HepG2 (cell line): ENCODE measurements around the gene UBC. TPM values are rescaled to one million over a fixed set of nuclear protein-coding genes. Genes with fewer than 3 reads are reported as not detected.
A peak's percentile ranks its signal among the peaks of the same experiment; 100 is the strongest.

Experiments
- ATF6 ChIP-seq: sonication (generic); formaldehyde crosslinking; conservative IDR thresholded peaks from 2 replicates; pipeline ENCODE4 v1.4.0; 2020; ENCODE audit warnings: missing genetic modification reagents
- HMG20A ChIP-seq: IDR thresholded peaks from 2 replicates; pipeline ENCODE4 v1.6.1; 2016; ENCODE audit warnings: borderline replicate concordance
- JUND ChIP-seq: sonication (generic); formaldehyde crosslinking; IDR thresholded peaks from 2 replicates; pipeline ENCODE4 v1.8.0; 2022; ENCODE audit warnings: mild to moderate bottlenecking, missing genetic modification reagents
- REST ChIP-seq, 2 experiments: IDR thresholded peaks; 2 replicates each; pipeline ENCODE4 v1.6.1; 2011 to 2012; ENCODE audit warnings: low read length in 2 of 2, borderline replicate concordance in 1 of 2, low read depth in 1 of 2, mild to moderate bottlenecking in 1 of 2, moderate library complexity in 1 of 2
- SKIL ChIP-seq: sonication (generic); formaldehyde crosslinking; IDR thresholded peaks from 2 replicates; pipeline ENCODE4 v1.8.0; 2022; ENCODE audit warnings: missing genetic modification reagents, mild to moderate bottlenecking, moderate library complexity, borderline replicate concordance
- ZBTB21 ChIP-seq: sonication (generic); formaldehyde crosslinking; IDR thresholded peaks from 2 replicates; pipeline ENCODE4 v1.4.0; 2020; ENCODE audit warnings: missing genetic modification reagents
- ZBTB25 ChIP-seq: IDR thresholded peaks from 2 replicates; pipeline ENCODE4 v1.6.1; 2018; ENCODE audit warnings: missing genetic modification reagents
- ZBTB49 ChIP-seq: sonication (generic); formaldehyde crosslinking; IDR thresholded peaks from 2 replicates; pipeline ENCODE4 v1.4.0; 2020; ENCODE audit warnings: missing genetic modification reagents, borderline replicate concordance
- ZNF280D ChIP-seq: sonication (generic); formaldehyde crosslinking; IDR thresholded peaks from 2 replicates; pipeline ENCODE4 v1.5.1; 2020; ENCODE audit warnings: mild to moderate bottlenecking, missing genetic modification reagents
- ZNF557 ChIP-seq: sonication (generic); formaldehyde crosslinking; IDR thresholded peaks from 2 replicates; pipeline ENCODE4 v1.4.0; 2020; ENCODE audit warnings: missing genetic modification reagents
- ZNF747 ChIP-seq: sonication (generic); formaldehyde crosslinking; IDR thresholded peaks from 2 replicates; pipeline ENCODE4 v1.8.1; 2023; ENCODE audit warnings: missing genetic modification reagents, mild to moderate bottlenecking, borderline replicate concordance
- ZNF83 ChIP-seq: sonication (generic); formaldehyde crosslinking; IDR thresholded peaks from 2 replicates; pipeline ENCODE4 v1.4.0; 2020; ENCODE audit warnings: missing genetic modification reagents, mild to moderate bottlenecking, borderline replicate concordance
- polyA plus RNA-seq, 8 experiments: library from polyadenylated mRNA; depleted of rRNA in 3 of 8; stranded (reverse) in 7 of 8; unstranded in 1 of 8; fragments of >200 nt; fragmentation: Illumina TruSeq in 4 of 8; extraction: Trizol in 4 of 8; gene quantifications; 2 replicates each; pipeline versions ENCODE4 v1.2.1 to v1.2.3, GENCODE V29; 2011 to 2016; ENCODE audit warnings: low read depth in 4 of 8, missing spikeins in 1 of 8, mixed read lengths in 1 of 8; ENCODE audit not compliant: insufficient read depth in 1 of 8
- total RNA-seq, 5 experiments: library from RNA; depleted of rRNA; stranded (reverse); fragments of >200 nt; fragmentation: Illumina TruSeq; extraction: Trizol; gene quantifications; 2 replicates each; pipeline ENCODE4 v1.2.3, GENCODE V29; 2016; ENCODE audit warnings: low read depth in 1 of 5

UBC gene
- total and polyA plus RNA-seq, 2 of the 13 experiments (the other 11 are each of a cell fraction or from before 2014, with no cell fraction given) = 805 to 1,432 TPM

GRCh38 chr12:124917135-124917840 is 2.8 kb upstream of the UBC start (continued):
- peak; percentile 55; the same call in 1 of the 2 replicates for TF ChIP-seq SKIL
- no peak for TF ChIP-seq ZNF747 (CRISPR knock-in tag)
- no peak; the same call in 1 of the 2 replicates for TF ChIP-seq ZNF280D (CRISPR knock-in tag)
- TF ChIP-seq ZBTB49 (CRISPR knock-in tag) = no peak
- peak; percentile 23; the same call in 1 of the 2 replicates for TF ChIP-seq ZBTB21
- TF ChIP-seq ATF6 (CRISPR knock-in tag) = no peak
- TF ChIP-seq JUND = peak; percentile 99
- TF ChIP-seq ZBTB25 (CRISPR knock-in tag) = no peak
- TF ChIP-seq HMG20A (CRISPR knock-in tag) = peak; percentile 15; the same call in 1 of the 2 replicates
- TF ChIP-seq ZNF83 (CRISPR knock-in tag) = no peak
- peak in 1 of 2 experiments; percentile 43; a peak in 2 of 4 replicates for TF ChIP-seq REST (IDR thresholded peaks at IDR 0.05; ENCODE audit: borderline replicate concordance in 1 of 2, low read depth in 1 of 2, low read length in 2 of 2)
- 0 out of 2 replicates have a peak, but pooled peaks have one; percentile 47 for TF ChIP-seq ZNF557 (CRISPR knock-in tag)
